Measurements from ENCODE around the gene LENG9.
"Not testable (repeated sequence)": the region's sequence is repeated elsewhere in the genome, so short reads cannot be mapped to it uniquely, and the experiment has no call there.

LENG9 gene

DNA sequence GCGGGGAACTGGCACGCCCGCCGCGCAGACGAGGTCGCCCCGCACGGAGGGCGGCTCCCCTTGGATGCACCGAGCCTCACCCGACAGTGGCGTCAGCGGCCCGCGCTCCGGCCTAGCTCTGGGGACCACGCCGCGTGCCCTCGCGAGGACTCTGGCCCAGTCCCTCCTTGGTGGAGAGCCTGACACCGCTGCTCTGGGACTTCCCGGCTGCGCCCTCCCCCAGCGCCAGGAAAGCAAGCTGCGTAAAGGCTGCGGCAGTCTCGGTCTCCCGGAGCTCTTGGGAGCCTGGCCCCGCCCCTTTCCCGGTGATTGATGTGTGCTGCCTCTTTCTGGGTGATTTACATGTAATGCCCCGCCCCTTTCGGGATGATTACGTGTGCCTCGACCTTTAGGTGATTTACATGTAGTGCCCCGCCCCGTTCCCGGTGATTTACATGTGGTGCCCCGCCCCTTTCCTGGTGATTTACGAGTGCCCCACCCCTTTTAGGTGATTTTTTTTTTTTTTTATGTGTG, at the start of gene LENG9:
Gene LENG9 (minus strand): TSS at position 248 of the 513 bp plus-strand sequence. CDS start 252 bp downstream, outside the sequence.
- peak; percentile 97 for DNase-seq

DNA sequence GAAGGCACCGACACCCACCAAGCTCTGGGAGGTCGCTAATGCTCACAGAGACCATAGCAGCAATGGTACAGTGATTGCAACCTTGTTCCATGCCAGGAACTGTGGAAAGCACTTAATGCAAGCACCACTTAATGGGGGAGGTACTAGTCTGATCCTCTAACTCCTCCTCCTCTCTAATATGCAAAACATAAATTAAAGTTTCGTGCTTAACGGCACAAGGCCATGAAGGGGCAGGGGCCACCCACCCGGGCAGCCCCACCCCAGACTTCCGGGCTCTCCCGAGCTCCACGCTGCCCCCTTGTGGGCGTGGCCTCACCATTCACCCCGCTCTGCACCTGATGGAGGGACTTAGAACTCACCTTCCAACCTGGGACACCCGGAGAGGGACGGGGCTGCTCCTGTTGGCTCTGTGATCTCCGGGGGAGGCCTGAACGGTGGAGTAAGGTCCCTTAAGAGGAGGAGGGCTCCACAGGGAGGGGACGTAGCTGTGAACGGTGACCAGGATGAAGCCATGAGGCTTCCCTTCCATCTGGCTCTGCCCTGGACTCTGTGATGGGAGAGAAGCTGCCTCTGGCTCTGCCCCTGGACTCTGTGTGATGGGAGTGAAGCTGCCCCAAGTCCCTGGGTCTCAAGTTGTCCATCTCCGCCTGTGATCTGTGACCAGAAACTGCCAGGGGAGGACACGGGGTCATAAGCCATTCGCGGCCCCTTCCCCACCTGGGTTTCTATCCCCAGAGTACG, 45.8 kb upstream of the LENG9 start:
- not testable (repeated sequence) for DNase-seq

DNA sequence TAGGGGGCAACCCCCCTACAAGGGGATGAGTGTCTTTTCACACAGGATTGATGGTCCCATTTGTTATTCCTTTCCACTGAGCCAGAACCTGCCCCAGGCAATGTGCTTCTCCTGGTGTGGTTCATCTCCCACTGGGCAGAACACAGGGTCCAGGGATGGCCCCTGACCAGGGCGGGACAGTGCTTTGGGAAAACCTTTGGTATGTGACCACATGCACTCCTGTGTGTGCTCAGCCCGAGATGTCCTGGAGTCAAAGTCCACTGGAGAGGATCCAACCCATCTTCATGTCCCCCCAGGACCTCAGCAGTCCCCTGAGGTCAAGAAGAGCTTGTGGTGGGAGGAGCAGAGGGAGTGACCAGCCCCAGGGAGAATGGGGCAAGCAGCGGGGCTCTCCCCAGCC, 44.9 kb upstream of the LENG9 start:
- DNase-seq, result not testable (repeated sequence)

DNA sequence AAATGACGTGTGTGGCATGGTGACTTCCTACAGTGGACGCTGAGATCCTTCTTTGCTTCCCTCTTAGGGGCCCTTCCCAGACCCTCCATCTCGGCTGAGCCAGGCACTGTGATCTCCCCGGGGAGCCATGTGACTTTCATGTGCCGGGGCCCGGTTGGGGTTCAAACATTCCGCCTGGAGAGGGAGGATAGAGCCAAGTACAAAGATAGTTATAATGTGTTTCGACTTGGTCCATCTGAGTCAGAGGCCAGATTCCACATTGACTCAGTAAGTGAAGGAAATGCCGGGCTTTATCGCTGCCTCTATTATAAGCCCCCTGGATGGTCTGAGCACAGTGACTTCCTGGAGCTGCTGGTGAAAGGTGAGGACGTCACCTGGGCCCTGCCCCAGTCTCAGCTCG, 44.2 kb upstream of the LENG9 start:
- no peak for DNase-seq

DNA sequence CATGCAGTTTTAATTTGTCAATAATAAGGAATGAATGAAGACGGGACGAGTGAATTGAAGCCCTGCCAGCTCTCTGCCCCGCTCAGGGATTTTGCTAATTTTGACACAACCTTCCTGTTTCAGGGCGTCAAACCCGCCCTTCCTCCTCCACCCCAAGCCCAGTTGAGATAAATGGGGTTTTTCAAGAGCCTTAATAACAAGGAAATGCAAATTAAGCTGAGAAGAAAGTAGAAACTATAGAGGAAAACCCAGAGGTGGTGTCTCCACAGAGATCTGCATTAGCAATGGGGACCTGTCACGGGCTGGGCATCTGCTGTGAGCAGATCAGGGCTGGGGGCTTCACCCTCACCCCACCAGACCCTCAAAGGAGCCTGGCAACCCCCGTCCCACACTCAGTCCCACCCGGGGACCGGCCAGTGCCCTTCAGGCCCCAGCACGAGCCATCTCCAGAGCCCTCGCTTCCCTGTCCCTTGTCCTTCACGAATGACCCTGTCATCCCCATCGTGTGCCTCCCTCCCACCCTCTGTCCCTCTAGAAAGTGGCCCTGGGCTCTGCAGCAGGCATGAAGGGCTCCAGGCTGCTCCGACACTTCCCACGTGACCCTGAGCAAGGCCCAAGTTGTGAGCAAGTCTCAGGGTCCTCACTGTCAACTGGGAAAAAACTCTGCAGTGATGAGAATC, 43.6 kb upstream of the LENG9 start:
- DNase-seq, result not testable (repeated sequence)

DNA sequence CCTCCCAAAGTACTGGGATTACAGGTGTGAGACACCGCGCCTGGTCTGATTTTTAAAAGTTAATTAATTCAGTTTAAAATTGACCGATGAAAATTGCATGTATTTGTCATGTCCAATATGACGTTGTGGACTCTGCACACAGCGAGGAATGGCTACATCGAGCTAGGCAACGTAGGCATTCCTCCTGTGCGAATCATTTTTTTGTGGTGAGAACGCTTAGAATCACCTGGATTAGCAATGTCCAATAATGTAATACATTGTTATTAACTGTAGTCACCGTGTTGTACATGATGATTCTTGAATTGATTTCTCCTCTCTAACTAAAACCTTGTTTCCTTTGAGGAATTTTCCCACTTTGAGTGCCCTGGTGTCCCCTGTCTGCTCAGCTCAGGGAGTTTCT, 42.5 kb upstream of the LENG9 start:
- no peak for DNase-seq

DNA sequence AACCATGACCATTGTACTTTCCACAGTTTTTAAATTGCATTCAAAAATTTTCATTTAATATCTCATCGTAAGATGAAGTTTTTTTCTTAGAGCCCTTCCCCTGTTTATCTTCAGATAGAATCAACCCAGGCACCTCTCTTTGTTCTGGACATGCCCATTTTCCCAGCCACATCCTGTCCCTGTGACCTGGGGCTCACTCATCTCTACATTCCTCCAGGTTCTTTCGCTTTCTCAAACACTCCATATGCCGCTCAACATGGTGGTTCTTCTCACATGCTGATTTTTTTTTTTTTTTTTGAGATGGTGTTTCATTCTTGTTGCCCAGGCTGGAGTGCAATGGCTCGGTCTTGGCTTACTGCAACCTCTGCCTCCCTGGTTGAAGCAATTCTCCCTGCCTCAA, 42.0 kb upstream of the LENG9 start:
- not testable (repeated sequence) for DNase-seq

DNA sequence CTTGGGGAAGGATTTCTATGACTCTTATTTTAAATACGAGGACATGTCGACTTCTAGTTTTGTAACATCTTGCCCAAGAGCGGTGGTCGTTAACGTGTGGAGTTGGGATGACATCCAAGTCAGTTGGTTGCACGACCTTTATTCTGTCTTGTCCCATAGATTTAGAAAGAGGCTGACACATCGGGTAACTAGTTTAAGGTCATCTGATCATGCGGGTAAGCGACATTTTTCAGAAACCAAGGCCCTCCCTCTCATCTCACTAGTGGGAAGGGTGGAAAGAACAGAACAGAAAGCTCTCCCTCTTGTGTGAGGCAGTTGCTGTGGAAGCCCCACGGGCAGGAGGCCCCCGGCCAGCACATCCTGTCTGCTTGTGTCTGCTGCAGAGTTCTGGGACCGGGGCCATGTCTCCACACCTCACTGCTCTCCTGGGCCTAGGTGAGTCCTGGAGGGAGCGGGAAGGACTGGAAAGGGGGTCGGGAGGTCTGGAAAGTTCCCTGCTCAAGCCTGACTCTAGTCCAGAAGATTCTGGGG, 39.0 kb upstream of the LENG9 start, which contains the start of gene LAIR2:
Gene LAIR2 (plus strand): TSS at position 314 of the 531 bp plus-strand sequence. CDS start 88 bp downstream, at position 402.
- DNase-seq, result no peak

DNA sequence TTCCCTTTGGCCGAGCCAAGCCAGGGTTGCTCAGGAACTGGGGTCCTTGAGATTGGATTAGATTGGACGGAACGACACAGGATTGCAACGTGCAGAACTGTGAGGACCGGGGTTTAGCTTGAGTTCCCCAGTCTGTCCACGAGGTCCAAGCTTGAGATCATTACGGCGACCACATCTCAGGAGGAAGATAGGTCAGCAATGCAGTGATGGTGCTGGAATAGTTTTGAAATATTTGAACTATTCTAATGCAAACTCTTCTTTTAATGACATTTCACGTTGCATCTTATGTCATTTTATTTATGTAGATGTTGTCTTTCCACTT, 34.8 kb upstream of the LENG9 start:
- DNase-seq, result not testable (repeated sequence)

DNA sequence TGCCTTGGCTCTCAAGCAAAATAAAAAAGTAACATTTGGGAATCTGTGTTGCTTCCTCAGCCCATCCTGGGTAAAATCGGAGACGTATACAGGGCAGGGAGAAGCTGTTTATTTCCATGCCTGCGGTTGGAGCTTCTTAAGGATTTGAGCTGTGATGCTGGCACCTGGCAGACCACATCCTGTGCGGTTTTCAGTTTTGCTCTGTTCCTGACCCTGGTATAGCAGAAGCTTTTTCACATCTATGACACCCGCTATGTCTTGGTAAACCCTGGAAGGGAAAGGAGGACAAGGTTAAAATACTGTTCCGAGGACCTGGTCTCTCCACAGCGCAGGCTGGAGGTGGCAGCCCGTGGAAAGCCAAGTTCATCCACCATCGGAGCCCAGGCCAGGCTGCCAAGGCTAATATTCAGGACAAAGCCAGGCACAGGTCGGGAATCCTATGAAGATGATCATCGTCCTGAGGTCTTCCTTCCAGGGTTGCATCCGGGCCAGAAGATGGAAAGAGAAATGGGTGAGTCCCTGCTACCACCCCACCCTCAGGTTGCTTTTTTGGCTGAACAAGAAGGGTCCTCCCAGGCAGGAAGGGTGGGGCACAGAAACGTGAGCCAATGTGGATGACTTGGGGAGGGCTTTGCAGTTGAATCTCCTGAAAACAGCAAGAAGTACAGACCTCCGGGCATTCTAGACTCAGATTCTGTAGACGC, 34.3 kb upstream of the LENG9 start:
- not testable (repeated sequence) for DNase-seq

DNA sequence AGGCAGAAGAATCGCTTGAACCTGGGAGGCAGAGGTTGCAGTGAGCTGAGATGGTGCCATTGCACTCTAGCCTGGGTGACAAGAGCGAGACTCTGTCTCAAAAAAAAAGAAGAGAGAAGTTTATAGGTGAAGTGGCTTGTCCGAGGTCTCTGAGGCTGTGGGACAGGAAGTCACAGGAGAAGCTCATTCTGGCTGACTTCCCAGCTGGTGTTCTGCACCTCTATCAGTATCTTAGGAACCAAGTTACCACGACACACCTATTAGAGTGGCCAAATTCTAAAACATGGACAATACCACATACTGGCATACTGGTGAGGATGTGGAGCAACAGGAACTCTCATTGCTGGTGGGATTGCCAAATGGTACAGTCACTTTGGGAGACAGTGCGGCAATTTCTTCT, 31.7 kb upstream of the LENG9 start:
- not testable (repeated sequence) for DNase-seq

DNA sequence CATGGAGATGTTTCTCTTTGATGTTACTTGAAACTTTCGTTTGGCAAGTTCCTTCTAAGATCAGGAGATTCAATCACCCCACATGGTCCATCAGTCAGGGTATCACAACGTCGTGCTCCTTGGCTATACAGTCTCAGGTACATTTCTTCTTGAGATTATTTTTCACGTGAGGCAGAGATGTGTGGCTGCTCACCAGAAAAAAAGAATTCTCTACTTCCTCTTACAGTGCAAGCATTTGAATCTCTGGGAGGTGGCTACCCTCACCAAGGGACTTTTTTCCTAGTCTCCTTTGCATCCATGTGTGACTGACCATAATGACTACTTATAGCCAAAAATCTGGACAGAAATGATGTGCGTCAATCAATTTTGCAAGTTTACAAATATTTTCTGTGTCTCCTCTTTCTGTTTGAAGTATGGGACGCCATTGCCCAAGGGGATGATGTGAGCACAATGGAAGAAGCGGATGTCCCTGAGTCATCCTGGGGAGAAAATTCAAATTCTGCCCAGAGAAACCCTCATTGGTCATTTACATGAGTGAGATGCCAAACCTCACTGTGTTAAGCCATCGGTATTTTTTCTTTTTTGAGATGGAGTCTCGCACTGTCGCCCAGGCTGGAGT, 30.5 kb upstream of the LENG9 start:
- DNase-seq, result no peak

DNA sequence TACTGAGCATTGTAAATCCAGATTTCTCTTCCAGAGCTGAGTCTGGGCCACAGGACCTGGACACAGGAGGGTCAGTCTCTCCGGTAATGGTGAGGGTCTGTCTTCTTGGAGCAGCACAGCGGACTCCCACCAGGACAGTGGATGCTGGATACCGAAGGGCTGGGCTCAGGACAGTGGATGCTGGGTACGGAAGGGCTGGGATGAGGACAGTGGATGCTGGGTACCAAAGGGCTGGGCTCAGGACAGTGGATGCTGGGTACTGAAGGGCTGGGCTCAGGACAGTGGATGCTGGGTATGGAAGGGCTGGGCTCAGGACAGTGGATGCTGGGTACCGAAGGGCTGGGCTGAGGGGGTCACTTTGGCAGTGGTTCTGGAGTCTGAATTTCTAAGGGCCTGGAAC, 29.5 kb upstream of the LENG9 start:
- DNase-seq, result not testable (repeated sequence)

DNA sequence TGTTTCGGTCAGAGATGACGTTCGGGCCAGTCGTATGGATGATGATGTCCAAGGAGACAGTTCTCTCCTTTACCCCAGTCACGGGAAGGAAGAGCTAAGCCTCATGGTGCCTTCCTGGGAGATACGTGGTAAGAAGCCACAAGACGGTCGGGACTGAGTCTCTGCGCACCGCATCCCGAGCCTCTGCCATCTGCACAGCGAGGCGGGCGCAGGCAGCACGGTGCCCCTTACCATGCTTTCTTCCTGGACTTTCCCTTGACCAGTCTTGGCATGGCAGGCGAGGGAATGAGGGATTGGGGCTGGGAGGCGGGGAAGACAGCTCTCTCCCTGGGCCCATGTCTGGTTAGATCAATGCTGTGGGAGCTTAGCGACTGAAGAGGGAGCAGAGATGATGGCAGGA, 29.0 kb upstream of the LENG9 start:
- no peak for DNase-seq

DNA sequence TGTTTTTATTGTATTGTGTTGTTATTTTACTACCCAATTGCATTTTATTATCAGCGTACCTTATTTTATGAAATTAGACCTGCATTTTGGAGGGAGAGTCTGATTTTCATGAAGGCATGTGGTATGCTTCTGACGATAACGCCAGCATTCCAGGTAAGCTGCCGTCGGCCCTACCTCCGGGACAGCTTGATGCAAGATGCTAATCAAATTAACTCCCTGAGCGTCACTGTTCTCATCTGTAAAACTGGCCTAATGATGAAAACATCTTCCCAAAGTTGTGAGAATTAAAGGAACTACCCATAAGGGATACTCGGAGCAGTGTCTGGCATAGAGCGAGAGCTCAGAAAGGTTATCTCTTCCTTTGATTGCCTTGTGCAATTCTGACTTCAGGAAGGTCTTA, 26.2 kb upstream of the LENG9 start:
- no peak for DNase-seq

DNA sequence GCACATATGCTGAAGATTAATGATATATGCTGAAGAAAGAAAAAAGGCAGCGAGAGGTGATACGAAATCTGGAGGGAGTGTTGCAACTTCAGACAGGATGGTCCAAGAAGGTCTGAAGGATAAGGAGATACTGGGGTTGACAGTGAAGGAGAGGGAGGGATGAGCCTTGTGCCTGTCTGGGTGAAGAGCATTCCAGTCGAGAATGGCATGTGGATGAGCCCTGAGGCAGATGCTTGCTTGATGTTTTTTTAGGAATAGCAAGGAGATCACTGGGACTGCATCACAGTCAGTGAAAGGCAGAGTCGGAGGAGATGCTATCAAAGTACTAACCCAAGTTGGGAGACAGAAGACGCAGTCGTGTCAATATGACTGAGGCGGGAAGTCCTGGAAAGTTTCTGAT, 25.8 kb upstream of the LENG9 start:
- DNase-seq, result no peak

DNA sequence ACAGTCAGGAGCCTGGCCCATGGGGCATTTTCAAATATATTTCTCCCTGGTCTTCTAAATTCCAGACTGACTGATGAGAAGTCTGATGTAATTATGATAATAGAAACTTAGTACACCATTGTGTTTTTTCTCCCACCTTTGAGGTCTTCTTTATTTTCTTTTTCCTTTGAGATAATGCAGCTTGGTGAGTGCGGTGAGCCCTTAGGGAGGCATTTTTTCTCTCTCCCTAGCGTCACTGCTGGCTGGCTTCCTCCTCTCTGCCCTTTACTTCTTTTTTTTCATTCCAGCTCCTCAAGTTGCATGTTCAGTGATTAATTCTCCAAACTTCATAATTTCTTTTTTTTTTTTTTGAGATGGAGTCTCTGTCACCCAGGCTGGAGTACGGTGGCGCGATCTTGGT, 22.3 kb upstream of the LENG9 start:
- DNase-seq, result no peak

DNA sequence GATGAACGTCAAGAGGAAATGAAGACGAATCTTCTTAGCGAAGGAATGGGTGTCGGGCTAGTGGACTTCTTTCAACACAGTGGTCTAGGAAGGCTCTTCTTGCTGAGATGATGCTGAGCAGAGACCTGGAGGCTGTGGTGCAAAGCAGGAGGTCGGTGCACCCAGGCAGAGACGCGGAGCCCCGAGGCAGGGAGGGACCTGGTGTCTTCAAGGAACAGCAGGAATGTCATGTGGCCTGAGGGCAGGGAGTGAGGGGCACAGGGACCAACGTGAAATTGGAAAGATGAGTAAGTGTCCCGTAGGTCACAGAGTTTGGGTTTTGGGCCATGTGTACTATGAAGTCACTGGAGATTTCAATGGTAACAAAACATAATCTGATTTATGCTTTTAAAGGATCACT, 20.9 kb upstream of the LENG9 start:
- no peak for DNase-seq

DNA sequence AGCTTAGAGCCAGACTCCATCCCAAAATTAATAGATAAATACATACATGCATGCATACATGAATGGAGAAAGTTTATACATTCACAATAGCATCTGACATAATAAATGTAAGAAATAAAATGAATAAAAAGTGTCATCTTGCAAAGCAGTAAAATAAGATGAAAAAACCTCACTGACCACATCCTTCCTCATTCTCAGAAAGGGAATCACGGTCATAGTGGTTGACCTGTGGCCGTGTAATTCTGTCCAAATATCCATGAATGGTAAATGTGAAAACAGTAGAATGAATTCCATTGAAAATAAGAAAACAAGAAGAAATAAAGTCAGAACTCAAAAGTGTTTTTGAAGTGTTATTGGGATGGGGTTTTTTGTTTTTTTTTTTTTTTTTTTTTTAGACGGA, 19.3 kb upstream of the LENG9 start:
- no peak for DNase-seq

DNA sequence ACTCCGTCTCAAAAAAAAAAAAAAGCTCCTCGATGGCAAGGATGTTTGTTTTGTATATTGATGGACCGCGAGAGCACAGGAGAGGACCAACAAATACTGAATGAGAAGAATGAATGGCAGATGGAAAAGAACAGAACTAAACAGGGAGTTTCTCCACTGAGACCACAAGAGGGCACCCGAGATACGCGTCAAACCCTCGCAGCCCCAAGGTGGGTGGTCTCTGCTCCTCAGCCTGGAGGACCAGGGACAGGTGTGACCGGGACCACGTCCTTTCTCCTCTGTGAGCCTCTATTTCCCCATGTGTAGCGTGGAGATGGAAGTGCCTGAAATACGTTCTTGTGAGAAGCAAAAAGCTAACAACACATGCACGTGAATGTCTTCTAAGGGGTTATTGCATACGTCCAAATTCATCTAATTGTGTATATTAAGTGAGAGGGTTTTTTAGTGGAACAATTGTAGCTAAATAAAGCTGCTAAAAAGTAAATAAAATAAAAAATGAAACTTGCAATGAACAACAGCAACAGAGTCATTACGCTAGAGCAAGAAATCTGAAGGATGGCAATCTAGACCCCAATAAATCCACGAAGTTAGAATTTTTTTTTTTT, 17.9 kb upstream of the LENG9 start:
- DNase-seq, result peak; percentile 68

DNA sequence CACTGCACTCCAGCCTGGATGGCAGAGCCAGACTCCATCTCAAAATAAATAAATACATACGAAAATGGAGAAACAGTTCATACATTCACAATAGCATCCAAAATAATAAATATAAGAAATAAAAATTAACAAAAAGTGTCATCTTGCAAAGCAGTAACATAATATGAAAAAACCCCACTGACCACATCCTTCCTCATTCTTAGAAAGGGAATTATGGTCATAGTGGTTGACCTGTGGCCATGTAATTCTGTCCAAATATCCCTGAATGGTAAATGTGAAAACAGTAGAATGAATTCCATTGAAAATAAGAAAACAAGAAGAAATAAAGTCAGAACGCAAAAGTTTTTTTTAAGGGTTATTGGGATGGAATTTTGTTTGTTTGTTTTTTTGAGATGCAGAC, 16.5 kb upstream of the LENG9 start:
- no peak for DNase-seq

DNA sequence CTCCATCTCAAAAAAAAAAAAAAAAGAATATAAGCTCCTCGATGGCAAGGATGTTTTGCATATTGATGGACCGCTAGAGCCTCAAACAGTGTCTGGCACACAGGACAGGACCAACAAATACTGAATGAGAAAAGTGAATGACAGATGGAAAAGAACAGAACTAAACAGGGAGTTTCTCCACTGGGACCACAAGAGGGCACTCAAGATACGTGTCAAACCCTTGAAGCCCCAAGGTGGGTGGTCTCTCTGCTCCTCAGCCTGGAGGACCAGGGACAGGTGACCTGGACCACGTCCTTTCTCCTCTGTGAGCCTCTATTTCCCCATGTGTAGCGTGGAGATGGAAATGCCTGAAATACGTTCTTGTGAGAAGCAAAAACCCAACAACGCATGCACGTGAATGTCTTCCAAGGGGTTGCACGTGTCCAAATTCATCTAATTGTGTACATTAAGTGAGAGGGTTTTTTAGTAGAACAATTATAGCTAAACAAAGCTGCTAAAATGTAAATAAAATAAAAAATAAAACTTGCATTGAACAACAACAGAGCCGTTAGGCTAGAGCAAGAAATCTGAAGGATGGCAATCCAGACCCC, 15.2 kb upstream of the LENG9 start:
- DNase-seq, result peak; percentile 58

All from DMS53 (cell line).